Placental epithelial cell (primary cell): ENCODE data around the gene SESN2. TPM values are rescaled to one million over a fixed set of nuclear protein-coding genes. Genes with fewer than 3 reads are reported as not detected.

Experiments
- total RNA-seq: library from RNA; depleted of rRNA; stranded (reverse); fragments of >200 nt; gene quantifications from 2 replicates; pipeline ENCODE4 v1.2.3, GENCODE V29; 2012

Gene SESN2, protein sequence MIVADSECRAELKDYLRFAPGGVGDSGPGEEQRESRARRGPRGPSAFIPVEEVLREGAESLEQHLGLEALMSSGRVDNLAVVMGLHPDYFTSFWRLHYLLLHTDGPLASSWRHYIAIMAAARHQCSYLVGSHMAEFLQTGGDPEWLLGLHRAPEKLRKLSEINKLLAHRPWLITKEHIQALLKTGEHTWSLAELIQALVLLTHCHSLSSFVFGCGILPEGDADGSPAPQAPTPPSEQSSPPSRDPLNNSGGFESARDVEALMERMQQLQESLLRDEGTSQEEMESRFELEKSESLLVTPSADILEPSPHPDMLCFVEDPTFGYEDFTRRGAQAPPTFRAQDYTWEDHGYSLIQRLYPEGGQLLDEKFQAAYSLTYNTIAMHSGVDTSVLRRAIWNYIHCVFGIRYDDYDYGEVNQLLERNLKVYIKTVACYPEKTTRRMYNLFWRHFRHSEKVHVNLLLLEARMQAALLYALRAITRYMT
- total RNA-seq, result 15.7 and 35.9 TPM in 2 replicates

DNA sequence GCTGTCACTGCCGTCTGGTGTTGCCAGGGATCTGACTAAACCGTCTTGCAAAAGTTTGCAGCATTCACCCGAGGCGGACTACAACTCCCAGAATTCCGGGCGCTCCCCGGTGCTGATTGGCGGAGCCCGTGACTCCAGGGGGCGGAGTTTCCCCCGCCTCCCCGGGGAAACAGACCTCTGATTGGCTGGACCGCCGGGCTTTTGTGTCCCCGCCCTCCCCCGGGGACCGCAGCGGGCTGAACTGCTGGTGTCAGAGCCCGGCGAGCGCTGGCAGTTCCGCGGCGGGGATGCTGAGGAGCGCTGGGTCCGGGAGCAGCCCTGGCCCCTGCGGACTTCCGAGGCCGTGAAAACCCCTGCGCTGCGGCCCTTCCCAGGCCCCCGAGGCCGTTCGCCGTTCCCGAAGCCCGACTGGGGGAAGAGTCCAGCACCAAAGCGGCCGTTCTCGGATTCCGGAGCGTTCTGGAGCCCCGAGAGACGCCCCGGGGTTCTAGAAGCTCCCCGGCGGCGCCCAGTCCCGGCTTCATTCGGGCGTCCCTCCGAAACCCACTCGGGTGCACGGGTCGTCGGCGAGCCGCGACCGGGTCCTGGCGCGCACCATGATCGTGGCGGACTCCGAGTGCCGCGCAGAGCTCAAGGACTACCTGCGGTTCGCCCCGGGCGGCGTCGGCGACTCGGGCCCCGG is at the start of gene SESN2:
Gene SESN2, plus strand, starts transcription at position 267 of the 682 bp plus-strand sequence. Its CDS starts 330 bp downstream, at position 597.

DNA sequence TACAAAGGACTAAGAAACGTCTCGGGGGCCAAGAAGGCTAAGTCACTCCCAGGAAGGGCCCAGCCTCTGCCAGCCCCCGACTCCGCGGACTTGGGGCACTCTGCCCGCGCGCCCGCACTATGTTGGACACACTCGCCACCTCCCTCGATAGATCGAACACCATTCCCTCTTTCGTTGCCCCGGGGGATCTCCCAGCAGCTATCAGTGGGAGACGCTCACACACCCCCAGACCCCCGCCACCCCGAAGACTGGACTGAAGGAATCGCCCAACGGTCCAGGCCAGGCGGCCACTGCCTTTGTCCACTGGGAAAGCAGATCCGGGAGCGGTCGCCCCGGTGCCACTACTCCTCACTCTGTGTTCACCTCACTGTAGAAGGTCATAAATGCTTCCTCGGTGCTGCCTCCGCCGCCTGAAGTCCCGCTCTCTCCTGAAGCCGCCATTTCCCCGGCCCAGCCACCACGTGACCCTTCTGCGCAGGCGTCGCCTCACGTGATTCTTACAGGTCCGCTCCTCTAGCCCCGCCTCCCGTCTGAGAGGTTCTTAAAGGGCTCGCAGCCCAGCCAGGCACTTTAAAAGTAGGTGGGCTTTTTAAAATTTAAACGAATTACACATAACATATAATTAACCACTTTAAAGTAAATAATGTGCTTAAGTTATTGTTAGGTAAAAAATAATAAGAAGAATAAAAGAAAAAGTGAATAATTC is 26.6 kb upstream of the SESN2 start, which contains the start of gene DNAJC8:
Gene DNAJC8, minus strand, starts transcription at position 472 of the 706 bp plus-strand sequence. Its CDS starts 31 bp downstream, at position 441.

DNA sequence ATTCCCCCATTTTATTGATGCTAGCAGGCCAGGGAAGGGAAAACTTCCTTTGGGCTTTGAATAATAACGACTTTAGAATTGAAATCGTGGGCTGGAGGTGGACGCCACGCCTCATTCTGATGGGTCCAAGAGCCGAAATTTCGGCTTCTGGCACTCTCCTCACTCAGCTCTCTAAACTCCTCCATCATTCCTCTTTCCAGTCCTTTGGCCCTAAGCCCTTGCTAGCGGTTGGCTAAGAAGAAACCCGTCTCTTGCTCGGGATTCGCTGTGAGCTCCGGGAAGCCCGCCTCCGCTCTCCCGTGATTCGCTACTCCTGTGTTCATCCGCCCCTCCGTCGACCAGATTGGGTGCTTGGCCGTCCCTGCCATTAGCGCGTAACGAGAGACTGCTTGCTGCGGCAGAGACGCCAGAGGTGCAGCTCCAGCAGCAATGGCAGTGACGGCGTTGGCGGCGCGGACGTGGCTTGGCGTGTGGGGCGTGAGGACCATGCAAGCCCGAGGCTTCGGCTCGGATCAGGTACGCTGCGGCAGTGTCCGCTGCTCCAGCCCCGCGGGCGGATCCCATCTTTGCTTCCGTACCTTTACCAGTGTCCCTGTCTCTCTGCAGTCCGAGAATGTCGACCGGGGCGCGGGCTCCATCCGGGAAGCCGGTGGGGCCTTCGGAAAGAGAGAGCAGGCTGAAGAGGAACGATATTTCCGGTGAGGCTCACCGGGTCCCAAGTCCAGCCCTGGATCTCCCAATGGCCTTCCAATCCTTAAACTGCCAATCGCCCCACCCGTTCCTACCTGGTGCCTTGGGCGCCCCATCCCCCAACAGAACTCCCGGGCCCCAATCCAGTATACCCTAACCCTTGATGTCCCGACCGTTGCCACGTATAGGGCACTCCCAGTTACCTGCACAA is 23.3 kb upstream of the SESN2 start, which contains the start of gene ATP5IF1:
Gene ATP5IF1, plus strand, starts transcription at position 370 of the 901 bp plus-strand sequence. Its CDS starts 60 bp downstream, at position 430.

Other genes with a start within 250 kb of the SESN2 start
- 16.1 and 20.1 TPM in 2 replicates for gene EYA3, start 170.9 kb upstream of the SESN2 start, total RNA-seq
- gene PTAFR, start 82.8 kb upstream of the SESN2 start, total RNA-seq, result not detected in 2 replicates
- gene DNAJC8, start 26.5 kb upstream of the SESN2 start, total RNA-seq, result 37.3 and 40.7 TPM in 2 replicates
- gene ATP5IF1, start 23.4 kb upstream of the SESN2 start, total RNA-seq, result 98.9 and 103 TPM in 2 replicates
- 17.4 and 24.3 TPM in 2 replicates for gene MED18, start 69.5 kb downstream of the SESN2 start, total RNA-seq
- gene PHACTR4, start 110.2 kb downstream of the SESN2 start, total RNA-seq, result 12.6 and 14.3 TPM in 2 replicates
- gene RCC1, start 246.5 kb downstream of the SESN2 start, total RNA-seq, result 27.9 and 38.3 TPM in 2 replicates